GM10847 (cell line): ENCODE data around the gene KHDC1L.

Source experiments
- POLR2A ChIP-seq: IDR thresholded peaks from 2 replicates; pipeline ENCODE4 v1.6.1; 2011; ENCODE audit not compliant: insufficient read length; ENCODE audit errors: extremely low read depth

Gene KHDC1L

GRCh38 chr6:73207221-73207837 lies 18.0 kb downstream of the KHDC1L start:
- TF ChIP-seq POLR2A = no peak

- no peak for TF ChIP-seq POLR2A
Observed at GRCh38 chr6:73204252-73204651, 21.0 kb downstream of the KHDC1L start.

GRCh38 chr6:73203098-73203497 lies 22.2 kb downstream of the KHDC1L start:
- TF ChIP-seq POLR2A = no peak

GRCh38 chr6:73200735-73201134 lies 24.6 kb downstream of the KHDC1L start:
- no peak for TF ChIP-seq POLR2A

GRCh38 chr6:73200247-73200646 lies 25.0 kb downstream of the KHDC1L start:
- TF ChIP-seq POLR2A = no peak

GRCh38 chr6:73194744-73195143 lies 30.6 kb downstream of the KHDC1L start:
- no peak for TF ChIP-seq POLR2A

- no peak for TF ChIP-seq POLR2A
Observed at GRCh38 chr6:73182021-73182607, 43.2 kb downstream of the KHDC1L start.

GRCh38 chr6:73180763-73181619 lies 44.3 kb downstream of the KHDC1L start:
- TF ChIP-seq POLR2A = no peak

GRCh38 chr6:73180076-73180738 lies 45.1 kb downstream of the KHDC1L start:
- TF ChIP-seq POLR2A = no peak

- no peak for TF ChIP-seq POLR2A
Observed at GRCh38 chr6:73177221-73177944, 47.9 kb downstream of the KHDC1L start.

GRCh38 chr6:73176057-73176456 lies 49.2 kb downstream of the KHDC1L start:
- TF ChIP-seq POLR2A = no peak

- no peak for TF ChIP-seq POLR2A
Observed at GRCh38 chr6:73174646-73175045, 50.6 kb downstream of the KHDC1L start.
